ENCODE results near the gene PHF12.

DNA sequence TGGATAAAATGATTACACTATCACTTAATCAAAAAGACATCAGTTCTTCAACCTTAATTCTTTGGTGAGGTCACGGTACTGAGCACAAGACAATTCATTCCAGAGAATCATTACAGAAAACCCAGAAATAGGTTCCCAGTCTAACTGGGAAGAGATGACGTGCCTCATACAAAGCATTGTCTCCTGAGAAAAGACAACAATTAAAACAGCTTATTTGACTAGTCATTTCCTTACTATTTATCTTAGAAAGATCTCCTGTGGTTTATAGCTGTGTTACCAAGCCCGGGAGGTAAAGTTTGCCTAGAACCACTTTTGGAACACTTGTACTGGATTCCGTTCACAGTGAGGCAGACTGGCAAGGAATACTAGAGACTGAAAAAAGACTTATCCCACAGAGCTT, 5.1 kb downstream of the PHF12 start:
- TF ChIP-seq POLR2A (IDR thresholded peaks at IDR 0.05) (no peak), EP300 (IDR thresholded peaks at IDR 0.05) (no peak)
- TF ChIP-seq, protein P1, sequence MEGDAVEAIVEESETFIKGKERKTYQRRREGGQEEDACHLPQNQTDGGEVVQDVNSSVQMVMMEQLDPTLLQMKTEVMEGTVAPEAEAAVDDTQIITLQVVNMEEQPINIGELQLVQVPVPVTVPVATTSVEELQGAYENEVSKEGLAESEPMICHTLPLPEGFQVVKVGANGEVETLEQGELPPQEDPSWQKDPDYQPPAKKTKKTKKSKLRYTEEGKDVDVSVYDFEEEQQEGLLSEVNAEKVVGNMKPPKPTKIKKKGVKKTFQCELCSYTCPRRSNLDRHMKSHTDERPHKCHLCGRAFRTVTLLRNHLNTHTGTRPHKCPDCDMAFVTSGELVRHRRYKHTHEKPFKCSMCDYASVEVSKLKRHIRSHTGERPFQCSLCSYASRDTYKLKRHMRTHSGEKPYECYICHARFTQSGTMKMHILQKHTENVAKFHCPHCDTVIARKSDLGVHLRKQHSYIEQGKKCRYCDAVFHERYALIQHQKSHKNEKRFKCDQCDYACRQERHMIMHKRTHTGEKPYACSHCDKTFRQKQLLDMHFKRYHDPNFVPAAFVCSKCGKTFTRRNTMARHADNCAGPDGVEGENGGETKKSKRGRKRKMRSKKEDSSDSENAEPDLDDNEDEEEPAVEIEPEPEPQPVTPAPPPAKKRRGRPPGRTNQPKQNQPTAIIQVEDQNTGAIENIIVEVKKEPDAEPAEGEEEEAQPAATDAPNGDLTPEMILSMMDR (IDR thresholded peaks at IDR 0.05): no peak
